GM12864 (cell line): ENCODE results near the gene ZMYND11.
A peak's percentile ranks its signal among the peaks of the same experiment; 100 is the strongest.

ENCODE experiments used
- DNase-seq: peaks from one replicate; pipeline ENCODE4 v3.0.0-alpha.2; 2011; ENCODE audit warnings: low read depth
- H3K4me3 ChIP-seq: 2 replicates; pipeline ENCODE4 v1.5.1; 2011; ENCODE audit warnings: mild to moderate bottlenecking, low read depth, low read length, control low read depth
- TF ChIP-seq, protein P1 (sequence below): IDR thresholded peaks from 2 replicates; pipeline ENCODE4 v1.5.1; 2011; ENCODE audit warnings: low read depth, mild to moderate bottlenecking, moderate library complexity, low read length, control low read depth, inconsistent platforms; ENCODE audit errors: missing control alignments

ZMYND11 gene

GRCh38 chr10:287814-288213 lies 152.6 kb downstream of the ZMYND11 start:
- no peak overlapping the region for H3K4me3 ChIP-seq
- DNase-seq, result no peak
- TF ChIP-seq, protein P1, sequence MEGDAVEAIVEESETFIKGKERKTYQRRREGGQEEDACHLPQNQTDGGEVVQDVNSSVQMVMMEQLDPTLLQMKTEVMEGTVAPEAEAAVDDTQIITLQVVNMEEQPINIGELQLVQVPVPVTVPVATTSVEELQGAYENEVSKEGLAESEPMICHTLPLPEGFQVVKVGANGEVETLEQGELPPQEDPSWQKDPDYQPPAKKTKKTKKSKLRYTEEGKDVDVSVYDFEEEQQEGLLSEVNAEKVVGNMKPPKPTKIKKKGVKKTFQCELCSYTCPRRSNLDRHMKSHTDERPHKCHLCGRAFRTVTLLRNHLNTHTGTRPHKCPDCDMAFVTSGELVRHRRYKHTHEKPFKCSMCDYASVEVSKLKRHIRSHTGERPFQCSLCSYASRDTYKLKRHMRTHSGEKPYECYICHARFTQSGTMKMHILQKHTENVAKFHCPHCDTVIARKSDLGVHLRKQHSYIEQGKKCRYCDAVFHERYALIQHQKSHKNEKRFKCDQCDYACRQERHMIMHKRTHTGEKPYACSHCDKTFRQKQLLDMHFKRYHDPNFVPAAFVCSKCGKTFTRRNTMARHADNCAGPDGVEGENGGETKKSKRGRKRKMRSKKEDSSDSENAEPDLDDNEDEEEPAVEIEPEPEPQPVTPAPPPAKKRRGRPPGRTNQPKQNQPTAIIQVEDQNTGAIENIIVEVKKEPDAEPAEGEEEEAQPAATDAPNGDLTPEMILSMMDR, result peak; percentile 24

GRCh38 chr10:288316-289200 lies 153.3 kb downstream of the ZMYND11 start:
- H3K4me3 ChIP-seq, result no peak overlapping the region
- TF ChIP-seq, protein P1, result no peak
- DNase-seq, result no peak

- TF ChIP-seq, protein P1, result no peak
- H3K4me3 ChIP-seq, result no peak overlapping the region
- no peak for DNase-seq
These were observed 154.3 kb downstream of the ZMYND11 start for GRCh38 chr10:289581-289980.

DNA sequence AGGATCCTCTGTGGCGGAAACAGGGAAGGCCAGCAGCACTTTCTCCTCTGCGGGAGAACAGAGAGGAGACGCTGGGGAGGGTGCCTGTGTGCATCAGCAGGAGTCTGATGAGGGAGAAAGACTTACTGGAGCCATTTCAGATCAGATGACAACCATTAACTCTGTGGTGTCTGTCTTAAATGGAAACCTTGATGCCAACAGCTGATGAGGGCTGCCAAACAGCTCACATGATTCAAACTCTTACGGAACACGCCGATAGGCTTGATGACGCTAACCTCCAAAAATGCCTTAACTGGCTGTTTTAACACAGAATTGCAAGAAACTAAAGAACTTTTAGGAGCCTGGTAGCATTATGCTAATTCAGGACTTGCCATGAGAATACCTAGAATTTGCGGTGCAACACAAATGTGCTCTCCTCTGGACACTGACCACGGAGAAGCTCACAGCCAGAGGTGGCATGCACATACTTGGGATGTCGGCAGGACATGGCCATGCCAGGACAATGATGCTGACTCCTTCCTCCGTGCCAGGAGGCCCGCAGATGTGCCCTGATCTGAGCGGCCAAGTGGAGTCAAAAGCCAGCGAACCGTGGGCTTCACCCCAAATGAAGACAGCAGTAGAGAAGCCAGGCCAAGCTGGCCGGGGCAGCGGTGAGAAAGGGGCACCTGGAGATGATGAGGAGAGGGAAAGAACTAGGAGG lies 154.9 kb downstream of the ZMYND11 start:
- no peak for DNase-seq
- TF ChIP-seq, protein P1, result no peak
- no peak overlapping the region for H3K4me3 ChIP-seq

- TF ChIP-seq, protein P1, result no peak
- no peak overlapping the region for H3K4me3 ChIP-seq
- DNase-seq, result no peak
These were observed 158.4 kb downstream of the ZMYND11 start for GRCh38 chr10:293636-294035.

DNA sequence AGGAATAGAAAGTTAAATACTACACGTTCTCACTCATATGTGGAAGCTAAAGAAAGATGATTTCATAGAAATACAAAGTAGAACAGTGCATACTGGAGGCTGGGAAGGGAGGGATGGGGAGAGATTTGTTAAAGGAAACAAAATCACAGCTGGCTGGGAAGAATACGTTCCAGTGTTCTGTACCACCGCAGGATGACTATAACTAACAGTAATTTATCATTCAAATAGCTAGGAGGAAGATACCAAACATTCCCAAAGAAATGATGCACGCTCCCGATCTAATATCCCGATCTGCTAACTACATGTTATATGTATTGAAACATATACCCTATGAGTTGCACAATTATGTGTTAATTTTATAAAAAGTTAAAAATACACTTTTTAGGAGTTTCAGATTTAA lies 162.3 kb downstream of the ZMYND11 start:
- no peak for DNase-seq
- TF ChIP-seq, protein P1, result no peak
- H3K4me3 ChIP-seq, result no peak overlapping the region
